Fibroblast of mammary gland (primary cell): ENCODE data around the gene RPH3AL.
A peak's percentile ranks its signal among the peaks of the same experiment; 100 is the strongest.
"Not testable (repeated sequence)": the region's sequence is repeated elsewhere in the genome, so short reads cannot be mapped to it uniquely, and the experiment has no call there.

Experiments
- DNase-seq: peaks from one replicate; pipeline ENCODE4 v3.0.0-alpha.2; 2010; ENCODE audit warnings: low read depth
- H3K4me3 ChIP-seq: 2 replicates; pipeline ENCODE4 v1.5.1; 2011; ENCODE audit warnings: low read depth, mild to moderate bottlenecking, low read length, moderate library complexity; ENCODE audit not compliant: control insufficient read depth
- TF ChIP-seq, protein P1 (sequence below): conservative IDR thresholded peaks from 2 replicates; pipeline ENCODE4 v1.5.1; 2011; ENCODE audit warnings: low read depth, low read length, inconsistent platforms; ENCODE audit not compliant: control insufficient read depth, insufficient read depth

RPH3AL gene

DNA sequence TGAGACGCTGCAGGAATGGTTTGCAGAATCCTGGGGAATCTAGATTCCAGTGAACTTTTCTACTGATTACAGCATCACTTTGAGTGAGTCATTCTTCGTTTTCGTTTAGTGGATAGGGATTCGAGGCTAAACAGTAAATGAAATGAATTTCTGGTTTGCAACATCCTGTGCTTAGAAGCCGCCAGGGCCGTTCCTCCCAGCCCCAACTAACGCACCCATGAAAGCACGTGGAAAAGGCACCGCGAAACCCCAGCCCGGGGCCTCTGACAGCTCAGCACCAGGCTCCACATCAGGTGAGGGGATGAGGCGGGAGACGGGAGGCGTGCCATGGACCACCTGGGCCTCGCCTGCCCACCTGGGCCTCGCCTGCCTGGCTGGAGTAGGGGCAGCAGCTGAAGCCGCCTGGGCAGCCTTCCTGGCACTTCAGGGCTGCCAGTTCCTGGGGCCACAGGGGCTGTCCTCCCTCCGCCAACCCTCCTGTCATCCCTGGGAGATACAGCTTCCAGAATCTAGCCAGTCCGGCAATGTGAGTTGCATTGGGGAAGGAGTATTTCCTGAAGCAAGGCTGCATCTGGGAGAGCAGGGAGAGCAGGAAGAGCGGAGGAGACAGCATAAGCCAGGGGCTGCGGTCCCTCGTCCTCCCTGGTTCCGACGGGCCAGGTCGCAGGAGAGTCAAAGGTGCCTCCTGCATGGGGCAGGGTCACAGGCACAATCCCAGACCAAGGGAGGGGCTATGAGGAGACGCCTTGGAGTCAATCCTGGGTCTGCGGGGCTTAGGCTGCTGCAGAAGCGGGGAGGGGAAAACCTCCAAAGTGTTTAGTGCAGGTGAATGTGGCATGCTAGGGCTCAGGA lies 78.4 kb downstream of the RPH3AL start:
- TF ChIP-seq, protein P1, sequence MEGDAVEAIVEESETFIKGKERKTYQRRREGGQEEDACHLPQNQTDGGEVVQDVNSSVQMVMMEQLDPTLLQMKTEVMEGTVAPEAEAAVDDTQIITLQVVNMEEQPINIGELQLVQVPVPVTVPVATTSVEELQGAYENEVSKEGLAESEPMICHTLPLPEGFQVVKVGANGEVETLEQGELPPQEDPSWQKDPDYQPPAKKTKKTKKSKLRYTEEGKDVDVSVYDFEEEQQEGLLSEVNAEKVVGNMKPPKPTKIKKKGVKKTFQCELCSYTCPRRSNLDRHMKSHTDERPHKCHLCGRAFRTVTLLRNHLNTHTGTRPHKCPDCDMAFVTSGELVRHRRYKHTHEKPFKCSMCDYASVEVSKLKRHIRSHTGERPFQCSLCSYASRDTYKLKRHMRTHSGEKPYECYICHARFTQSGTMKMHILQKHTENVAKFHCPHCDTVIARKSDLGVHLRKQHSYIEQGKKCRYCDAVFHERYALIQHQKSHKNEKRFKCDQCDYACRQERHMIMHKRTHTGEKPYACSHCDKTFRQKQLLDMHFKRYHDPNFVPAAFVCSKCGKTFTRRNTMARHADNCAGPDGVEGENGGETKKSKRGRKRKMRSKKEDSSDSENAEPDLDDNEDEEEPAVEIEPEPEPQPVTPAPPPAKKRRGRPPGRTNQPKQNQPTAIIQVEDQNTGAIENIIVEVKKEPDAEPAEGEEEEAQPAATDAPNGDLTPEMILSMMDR: no peak
- no peak overlapping the region for H3K4me3 ChIP-seq
- DNase-seq: no peak

DNA sequence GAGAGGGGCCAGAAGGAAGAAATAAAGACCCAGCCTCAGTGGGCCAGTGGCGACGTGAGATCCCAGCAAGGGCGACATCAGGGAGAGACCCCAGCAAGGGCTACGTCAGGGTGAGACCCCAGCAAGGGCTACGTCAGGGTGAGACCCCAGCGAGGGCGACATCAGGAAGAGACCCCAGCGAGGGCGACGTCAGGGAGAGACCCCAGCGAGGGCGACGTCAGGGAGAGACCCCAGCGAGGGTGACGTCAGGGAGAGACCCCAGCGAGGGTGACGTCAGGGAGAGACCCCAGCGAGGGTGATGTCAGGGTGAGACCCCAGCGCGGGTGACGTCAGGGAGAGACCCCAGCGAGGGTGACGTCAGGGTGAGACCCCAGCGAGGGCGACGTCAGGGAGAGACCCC lies 79.8 kb downstream of the RPH3AL start:
- not testable (repeated sequence) for H3K4me3 ChIP-seq, DNase-seq

DNA sequence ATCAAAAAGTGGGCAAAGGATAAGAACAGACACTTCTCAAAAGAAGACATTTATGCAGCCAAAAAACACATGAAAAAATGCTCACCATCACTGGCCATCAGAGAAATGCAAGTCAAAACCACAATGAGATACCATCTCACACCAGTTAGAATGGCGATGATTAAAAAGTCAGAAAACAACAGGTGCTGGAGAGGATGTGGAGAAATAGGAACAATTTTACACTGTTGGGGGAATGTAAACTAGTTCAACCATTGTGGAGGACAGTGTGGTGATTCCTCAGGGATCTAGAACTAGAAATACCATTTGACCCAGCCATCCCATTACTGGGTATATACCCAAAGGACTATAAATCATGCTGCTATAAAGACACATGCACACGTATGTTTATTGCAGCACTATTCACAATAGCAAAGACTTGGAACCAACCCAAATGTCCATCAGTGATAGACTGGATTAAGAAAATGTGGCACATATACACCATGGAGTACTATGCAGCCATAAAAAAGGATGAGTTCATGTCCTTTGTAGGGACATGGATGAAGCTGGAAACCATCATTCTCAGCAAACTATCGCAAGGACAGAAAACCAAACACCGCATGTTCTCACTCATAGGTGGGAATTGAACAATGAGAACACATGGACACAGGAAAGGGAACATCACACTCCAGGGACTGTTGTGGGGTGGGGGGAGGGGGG lies 80.5 kb downstream of the RPH3AL start:
- H3K4me3 ChIP-seq, DNase-seq: not testable (repeated sequence)

DNA sequence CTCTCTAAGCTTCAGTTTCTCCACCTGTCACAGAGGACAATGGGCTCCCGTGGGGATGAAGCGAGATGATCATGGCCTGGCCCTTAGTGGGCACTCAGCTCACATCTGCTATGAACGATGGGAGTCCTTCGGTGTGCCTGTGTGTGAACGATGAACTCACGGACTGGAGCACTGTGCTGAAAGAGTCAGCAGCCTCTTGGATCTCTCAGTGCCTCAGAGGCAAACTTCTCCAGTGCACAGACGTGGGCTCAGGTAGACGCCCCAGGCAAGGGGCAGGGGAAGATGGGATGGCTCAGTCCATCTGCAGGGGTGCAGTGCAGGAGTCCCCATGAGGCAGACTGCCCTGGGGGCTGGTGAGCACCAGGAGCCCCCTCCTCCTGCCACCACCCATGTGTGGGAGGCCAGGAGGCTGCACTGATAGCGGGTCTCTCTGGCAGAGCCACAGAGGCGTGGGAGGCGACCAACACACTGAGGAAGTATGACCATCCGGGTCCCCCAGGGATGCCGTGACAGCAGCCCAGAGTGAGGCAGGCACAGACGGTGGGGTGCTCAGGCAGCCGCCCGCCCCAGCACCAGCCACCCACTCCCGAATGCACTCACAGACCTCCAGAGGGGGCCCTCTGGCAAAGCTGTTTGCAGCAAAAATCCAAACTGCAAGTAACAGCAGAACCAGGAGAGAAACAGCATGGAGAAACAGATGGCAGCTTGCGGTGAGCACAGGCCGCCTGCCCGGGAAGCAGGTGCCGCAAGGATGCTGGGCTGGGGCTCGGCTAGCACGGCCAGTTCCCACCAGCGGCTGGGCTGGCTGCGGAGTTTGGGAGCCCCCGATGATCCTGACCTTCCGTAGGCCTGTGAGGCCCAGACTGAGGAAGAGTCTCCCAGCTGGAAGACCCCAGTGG lies 82.7 kb downstream of the RPH3AL start:
- H3K4me3 ChIP-seq: no peak overlapping the region
- TF ChIP-seq, protein P1: no peak
- no peak for DNase-seq

DNA sequence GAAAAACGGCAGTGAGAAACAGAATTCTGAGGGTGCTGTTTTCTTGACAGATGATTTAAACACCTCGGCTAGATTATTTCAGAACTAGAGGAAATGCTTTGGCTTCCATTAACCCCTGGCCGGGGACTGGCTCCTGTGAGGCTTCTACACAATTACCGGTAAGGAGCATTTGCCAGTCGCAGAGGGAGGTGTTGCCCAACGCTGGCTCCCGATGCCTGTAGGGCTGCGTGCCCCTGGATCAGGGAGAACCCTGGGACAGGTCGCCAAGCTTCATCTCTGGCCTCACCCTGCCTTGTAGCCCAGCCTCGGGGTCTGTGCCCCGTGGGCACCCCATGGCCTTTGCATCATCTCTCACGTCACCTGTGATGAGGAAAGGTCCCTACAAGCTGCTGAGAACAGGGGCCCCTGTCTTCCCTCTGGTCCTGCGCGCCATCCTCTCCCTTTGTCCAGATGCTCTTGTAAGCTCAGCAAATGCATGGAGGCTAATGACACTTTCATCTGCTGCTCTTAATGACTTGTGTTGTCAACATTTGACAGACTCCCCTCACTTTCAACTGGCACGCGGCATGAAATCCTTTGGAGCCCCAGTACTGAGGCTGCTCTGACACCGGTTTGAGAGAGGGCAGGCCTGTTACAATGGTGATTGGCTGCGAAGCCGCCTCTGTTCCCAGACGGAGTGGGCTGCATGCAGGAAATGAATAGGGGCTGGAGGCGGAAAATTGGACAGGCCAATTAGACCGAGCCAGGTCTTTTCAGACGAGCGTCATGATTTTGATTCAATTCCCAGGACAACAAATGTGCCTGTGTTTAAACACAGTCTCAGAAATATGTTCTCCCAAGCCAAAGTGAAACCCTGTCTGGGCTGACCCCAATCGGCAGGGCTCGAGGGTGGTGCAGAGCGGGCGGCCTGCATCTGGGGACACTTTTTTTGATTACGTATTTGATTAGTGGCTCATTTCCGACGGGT lies 85.6 kb downstream of the RPH3AL start:
- TF ChIP-seq, protein P1: no peak
- DNase-seq: peak; percentile 4
- no peak overlapping the region for H3K4me3 ChIP-seq

DNA sequence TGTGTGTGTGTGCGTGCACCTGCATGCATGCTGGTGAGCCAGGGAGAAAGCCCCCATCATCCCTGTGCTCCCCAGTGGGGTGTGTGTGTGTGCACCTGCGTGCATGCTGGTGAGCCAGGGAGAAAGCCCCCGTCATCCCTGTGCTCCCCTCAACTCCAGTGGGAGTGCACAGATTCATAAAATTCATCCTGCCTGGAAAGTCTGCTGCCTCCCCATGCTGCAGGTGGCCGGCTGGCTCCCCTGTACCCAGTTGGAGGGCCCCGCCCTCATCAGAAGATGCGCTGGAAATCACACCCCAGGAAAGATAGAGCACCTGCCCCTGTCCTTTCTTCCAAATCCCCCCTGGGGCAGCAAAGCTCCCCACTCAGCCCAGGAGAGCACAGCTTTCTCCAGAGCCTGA lies 86.4 kb downstream of the RPH3AL start:
- TF ChIP-seq, protein P1: no peak
- H3K4me3 ChIP-seq: no peak overlapping the region
- no peak for DNase-seq

DNA sequence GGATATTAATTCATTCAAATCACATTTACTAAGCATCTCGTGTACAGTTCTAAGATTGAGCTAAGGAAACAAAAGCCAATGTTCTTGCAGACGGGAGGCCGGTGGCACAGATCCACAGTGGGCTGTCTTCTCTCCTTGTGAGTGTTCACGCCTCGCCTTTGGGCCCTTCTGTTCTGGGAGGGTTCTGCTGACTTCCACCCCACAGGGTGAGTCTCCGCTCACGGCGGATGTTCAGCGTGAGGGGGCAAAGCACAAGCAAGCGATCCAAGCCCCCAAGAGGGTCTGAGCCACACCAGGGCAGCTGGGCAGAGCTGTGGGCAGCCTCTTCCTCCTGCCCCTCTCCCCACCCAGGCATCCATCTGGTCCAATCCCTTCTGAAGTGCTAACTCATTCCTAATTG lies 86.9 kb downstream of the RPH3AL start:
- DNase-seq: no peak
- TF ChIP-seq, protein P1: no peak
- H3K4me3 ChIP-seq: no peak overlapping the region
